Activated T-helper 9 cell treated with anti-CD3 and anti-CD28 coated beads, Interleukin-2, amount 50 U/mL, for 16 hours (primary cell): ENCODE results near the gene PCDH15.
"Not testable (repeated sequence)": the region's sequence is repeated elsewhere in the genome, so short reads cannot be mapped to it uniquely, and the experiment has no call there.

Experiments
- DNase-seq: peaks from one replicate; pipeline ENCODE4 v3.0.0-alpha.2; 2020; ENCODE audit warnings: low read depth

The PCDH15 gene

DNA sequence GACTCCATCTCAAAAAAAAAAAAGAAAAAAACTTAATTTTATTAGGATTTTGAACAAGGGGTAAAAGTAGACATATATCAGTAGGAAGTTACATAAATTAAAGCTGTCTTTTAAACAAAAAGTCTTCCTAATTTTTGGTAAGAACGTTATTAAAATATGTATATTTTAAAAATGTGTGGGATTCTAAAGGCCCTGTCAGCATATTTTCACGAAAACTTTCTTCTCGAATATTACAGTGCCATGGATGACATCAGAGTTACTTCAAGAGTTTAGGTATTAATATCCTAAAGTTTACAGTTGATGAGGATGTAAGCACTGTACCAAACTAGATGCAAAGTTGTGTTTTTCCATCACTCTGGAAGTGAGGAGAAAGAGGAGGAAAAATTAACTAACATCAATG, 820.8 kb downstream of the PCDH15 start:
- no peak for DNase-seq

DNA sequence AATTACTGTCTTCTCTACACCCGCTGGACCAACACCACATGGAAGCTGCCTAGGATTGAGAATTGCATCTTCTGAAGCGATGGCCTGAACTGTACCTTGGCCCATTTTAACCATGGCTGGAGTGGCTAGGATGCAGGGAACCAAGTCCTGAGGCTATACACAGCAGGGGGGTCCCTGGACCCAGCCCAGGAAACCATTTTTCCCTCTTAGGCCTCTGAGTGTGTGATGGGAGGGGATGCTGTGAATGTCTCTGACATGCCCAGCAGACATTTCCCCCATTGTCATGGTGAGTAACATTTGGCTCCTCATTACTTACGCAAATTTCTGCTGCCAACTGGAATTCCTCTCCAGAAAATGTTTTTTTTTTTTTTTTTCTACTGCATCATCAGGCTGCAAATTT, 822.7 kb downstream of the PCDH15 start:
- DNase-seq: no peak

DNA sequence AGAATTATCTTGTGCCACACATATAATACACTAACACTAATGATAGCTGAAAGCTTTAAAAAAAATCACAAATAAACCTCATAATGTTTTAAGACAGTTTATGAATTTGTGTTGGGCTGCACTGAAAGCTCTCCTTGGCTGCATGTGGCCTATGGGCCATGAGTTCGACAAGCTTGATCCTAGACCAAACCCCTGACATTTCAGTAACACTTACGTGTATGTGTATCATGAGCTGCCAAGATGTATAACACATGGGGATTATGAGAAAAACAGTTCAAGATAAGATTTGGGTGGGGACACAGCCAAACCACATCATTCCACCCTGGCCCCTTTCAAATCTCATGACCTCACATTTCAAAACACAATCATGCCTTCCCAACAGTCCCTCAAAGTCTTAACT, 823.8 kb downstream of the PCDH15 start:
- DNase-seq: no peak

- DNase-seq: no peak
These were observed 843.6 kb downstream of the PCDH15 start for GRCh38 chr10:53957401-53957800.

DNA sequence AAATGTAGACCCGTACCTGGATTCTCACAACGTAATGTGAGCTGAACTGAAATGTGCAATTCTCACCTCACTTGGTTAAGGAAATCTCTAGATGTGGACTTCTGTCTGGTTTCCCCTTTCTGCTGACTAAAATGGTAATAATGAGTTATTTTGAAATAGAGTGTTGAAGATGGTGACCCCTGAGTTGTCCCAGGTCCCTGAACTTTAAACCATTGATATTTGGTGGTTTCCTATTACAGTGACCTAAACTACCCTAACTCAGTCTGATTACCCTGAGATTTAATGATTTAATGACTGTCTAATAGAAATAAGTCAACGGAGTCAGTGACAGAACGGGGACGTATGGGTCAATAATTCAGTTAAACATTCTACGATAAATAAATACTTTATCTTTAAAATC, 845.9 kb downstream of the PCDH15 start:
- no peak for DNase-seq

DNA sequence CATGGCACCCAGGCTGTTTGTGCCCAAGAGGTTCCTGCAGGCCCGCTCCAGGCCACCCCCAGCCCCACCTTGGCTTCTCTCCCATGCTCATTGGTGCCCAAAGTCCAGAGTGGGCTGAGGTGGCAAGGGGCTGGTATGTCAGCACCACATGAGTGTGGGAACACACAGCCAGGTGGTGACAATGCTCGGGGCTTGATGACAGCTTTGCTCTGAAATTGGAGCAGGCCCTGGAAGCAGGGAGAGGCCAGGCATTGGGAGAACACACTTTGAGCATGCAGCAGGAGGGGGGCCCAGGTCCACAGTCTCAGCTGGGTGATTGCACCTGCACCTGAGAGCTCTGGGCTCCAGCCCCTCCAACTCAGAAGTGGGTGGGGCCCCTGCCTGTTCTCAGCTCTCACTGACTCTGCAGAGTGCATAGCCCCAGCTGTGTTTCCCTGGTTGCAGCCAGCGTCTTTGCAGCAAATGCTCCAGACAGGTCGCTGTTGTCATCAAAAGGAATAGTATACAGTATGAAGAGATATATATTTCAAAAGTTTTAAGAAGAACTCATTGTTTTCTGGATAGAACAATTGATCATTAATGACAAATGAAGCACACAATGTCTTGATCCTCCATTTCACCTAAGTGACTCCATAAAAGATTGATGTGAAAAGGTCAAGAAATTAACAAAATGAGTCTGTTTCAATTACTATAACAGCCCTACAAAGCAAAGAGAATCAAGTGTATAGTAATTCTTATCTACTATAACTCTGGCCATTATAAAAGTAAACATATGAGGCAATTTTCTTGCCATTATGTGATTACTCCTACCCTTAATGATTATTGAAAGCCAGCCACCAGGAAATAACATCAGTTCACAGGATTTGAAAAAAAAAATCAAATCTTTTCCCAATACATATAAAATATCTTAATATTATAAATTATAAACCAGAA, 848.1 kb downstream of the PCDH15 start:
- no peak for DNase-seq

GRCh38 chr10:53939654-53940053, 861.4 kb downstream of the PCDH15 start:
- DNase-seq: no peak

- no peak for DNase-seq
These were observed 870.4 kb downstream of the PCDH15 start for GRCh38 chr10:53930648-53931047.

- not testable (repeated sequence) for DNase-seq
These were observed 876.9 kb downstream of the PCDH15 start for GRCh38 chr10:53924051-53924700.

DNA sequence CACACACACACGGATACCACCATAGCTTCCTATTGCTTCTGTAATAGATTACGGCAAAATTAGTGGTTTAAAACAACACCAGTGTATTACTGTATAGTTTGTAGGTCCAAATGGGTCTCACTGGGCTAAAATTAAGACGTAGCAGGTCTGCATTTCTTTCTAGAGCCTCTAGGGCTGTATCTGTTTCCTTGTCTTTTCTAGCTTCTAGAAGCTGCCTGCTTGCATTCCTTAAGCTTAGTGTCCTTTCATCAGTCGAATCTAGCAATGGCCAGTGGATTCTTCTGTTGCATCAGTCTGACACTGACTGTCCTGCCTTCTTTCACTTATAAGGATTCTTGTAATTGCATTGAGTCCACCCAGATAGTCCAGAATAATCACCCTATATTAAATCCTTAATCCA, 882.3 kb downstream of the PCDH15 start:
- no peak for DNase-seq

DNA sequence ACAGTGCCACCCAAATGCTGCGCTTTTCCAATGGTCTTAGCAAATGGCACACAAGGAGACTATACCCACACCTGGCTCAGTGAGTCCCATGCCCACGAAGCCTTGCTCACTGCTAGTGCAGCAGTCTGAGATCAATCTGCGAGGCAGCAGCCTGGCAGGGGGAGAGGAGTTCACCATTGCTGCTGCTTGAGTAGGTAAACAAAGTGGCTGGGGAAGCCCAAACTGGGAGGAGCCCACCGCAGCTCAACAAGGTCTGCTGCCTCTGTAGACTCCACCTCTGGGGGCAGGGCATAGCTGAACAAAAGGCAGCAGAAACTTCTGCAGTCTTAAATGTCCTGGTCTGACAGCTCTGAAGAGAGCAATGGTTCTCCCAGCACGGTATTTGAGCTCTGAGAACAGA, 891.2 kb downstream of the PCDH15 start:
- DNase-seq: no peak

- no peak for DNase-seq
These were observed 896.4 kb downstream of the PCDH15 start for GRCh38 chr10:53904506-53905241.

DNA sequence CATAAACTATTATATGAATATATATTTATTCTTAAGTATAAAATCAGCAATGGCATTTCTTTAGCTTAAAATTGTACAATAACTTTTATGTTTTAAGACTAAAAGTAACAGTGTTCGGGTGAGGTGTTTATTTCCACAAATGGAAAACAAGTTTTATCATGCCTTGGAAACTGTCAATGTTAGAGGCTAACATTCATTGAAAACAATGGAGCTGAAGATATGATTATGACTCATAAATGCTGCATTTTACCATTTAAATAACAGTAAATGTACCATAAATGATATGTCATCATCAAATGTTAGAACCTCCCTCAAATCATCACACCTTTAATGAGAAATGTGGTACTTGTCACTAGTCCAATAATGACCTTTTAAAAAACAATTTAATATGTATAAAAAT, 897.3 kb downstream of the PCDH15 start:
- no peak for DNase-seq

DNA sequence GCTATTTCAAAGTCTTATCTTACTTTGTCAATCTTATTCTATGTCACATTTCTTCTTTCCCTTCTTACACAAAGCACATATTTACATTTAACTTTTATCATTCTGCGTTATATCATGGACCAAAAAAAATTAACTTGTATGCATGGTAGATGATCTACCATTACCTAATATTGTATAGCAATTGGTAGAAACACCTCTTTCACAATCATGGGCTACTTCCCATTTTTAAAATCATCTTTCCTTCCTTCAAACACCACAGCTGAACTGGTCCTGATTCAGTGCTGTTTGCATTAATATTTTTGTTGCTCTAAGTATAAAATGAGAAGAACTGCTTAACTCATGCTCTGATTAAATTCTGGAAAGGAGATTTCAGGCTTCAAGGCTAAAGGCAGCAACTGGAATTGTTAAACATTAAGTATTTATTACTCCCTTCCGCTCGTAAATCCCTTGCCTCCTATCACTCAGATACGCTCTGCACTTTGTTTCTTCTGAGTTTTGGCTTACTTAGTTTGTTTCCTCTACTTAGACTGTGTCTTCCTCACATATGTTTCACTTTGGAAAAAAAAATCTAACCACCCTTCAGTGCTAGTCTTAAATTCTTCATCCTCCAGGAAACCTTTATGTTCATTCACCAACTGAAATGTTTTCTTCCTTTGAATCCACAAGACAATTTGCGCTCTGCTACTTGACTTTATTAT, 901.4 kb downstream of the PCDH15 start:
- DNase-seq: no peak

GRCh38 chr10:53898532-53898931, 902.5 kb downstream of the PCDH15 start:
- no peak for DNase-seq

- DNase-seq: no peak
These were observed 906.9 kb downstream of the PCDH15 start for GRCh38 chr10:53894145-53894544.

GRCh38 chr10:53893061-53893460, 908.0 kb downstream of the PCDH15 start:
- no peak for DNase-seq

GRCh38 chr10:53886325-53887300, 914.4 kb downstream of the PCDH15 start:
- DNase-seq: no peak

DNA sequence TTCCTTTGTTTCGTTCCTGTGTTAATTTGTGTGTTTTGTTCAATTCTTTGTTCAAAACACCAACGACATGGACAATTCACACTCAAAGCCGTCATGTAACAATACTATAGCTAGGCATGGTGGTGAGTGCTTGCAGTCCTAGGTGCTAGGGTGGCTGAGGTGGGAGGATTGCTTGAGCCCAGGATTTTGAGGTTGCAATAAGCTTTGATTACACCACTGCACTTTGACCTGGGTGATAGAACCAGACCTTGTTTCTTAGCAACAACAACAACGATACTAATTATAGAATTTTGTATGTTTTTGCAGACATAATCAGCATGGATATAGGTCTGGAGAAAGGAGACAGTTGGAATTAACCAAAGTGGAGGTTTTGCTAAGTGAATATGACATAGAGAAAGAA, 936.2 kb downstream of the PCDH15 start:
- no peak for DNase-seq

GRCh38 chr10:53852450-53853175, 948.4 kb downstream of the PCDH15 start:
- no peak for DNase-seq
